NCI-H345 treated with DMSO at 0.1 percent for 48 hours (cell line): ENCODE results near the gene TTLL9.

ENCODE experiments used
- DNase-seq: peaks from one replicate; lab custom pipeline; 2025; ENCODE audit not compliant: unreplicated experiment; lab: John Stamatoyannopoulos, UW

Gene TTLL9

GRCh38 chr20:31857861-31858759 is 12.3 kb upstream of the TTLL9 start:
- DNase-seq = no peak

GRCh38 chr20:31858760-31859083 is 11.7 kb upstream of the TTLL9 start:
- DNase-seq = no peak

GRCh38 chr20:31859266-31859997 is 11.0 kb upstream of the TTLL9 start:
- no peak for DNase-seq

- no peak for DNase-seq
Measured at GRCh38 chr20:31859998-31860380, 10.4 kb upstream of the TTLL9 start.

- DNase-seq = no peak
Measured at GRCh38 chr20:31860390-31861134, 9.9 kb upstream of the TTLL9 start.

- peak; percentile 41 for DNase-seq
Measured at GRCh38 chr20:31861135-31861384, 9.4 kb upstream of the TTLL9 start.

- peak; percentile 82 for DNase-seq
Measured at GRCh38 chr20:31861385-31862156, 8.9 kb upstream of the TTLL9 start.

- no peak for DNase-seq
Measured at GRCh38 chr20:31862157-31862470, 8.3 kb upstream of the TTLL9 start.

GRCh38 chr20:31862506-31862905 is 7.9 kb upstream of the TTLL9 start:
- no peak for DNase-seq

GRCh38 chr20:31863296-31864085 is 6.9 kb upstream of the TTLL9 start:
- DNase-seq = no peak

- no peak for DNase-seq
Measured at GRCh38 chr20:31864521-31865400, 5.7 kb upstream of the TTLL9 start.

GRCh38 chr20:31866221-31866620 is 4.2 kb upstream of the TTLL9 start:
- no peak for DNase-seq

GRCh38 chr20:31868853-31869672 is 1.4 kb upstream of the TTLL9 start:
- no peak for DNase-seq

GRCh38 chr20:31869673-31869941 is 827 bp upstream of the TTLL9 start:
- DNase-seq = no peak

GRCh38 chr20:31870726-31871617 is 538 bp downstream of the TTLL9 start:
- DNase-seq = no peak

- DNase-seq = no peak
Measured at GRCh38 chr20:31871618-31871954, 1.2 kb downstream of the TTLL9 start.

- no peak for DNase-seq
Measured at GRCh38 chr20:31872406-31872805, 2.0 kb downstream of the TTLL9 start.

GRCh38 chr20:31875671-31876070 is 5.2 kb downstream of the TTLL9 start:
- DNase-seq = no peak
